ENCODE measurements around the gene CLCA2.

GRCh38 chr1:86489242-86489878 lies 65.4 kb downstream of the CLCA2 start:
- TF ChIP-seq CTCF (IDR thresholded peaks at IDR 0.05), result no peak
- no peak for TF ChIP-seq POLR2AphosphoS5 (IDR thresholded peaks at IDR 0.05)
- no peak for TF ChIP-seq POLR2A (IDR thresholded peaks at IDR 0.05)
